Lung (tissue), 12 donors: ENCODE data around the gene ETV3L. TPM values are rescaled to one million over a fixed set of nuclear protein-coding genes. Genes with fewer than 3 reads are reported as not detected.
A peak's percentile ranks its signal among the peaks of the same experiment; 100 is the strongest.

Source experiments
- ATAC-seq: fragments of 200-7000 bp; cut with Tn5 transposase; one replicate; pipeline ENCODE4 v1.9.1; 2020; ENCODE audit warnings: moderate number of reproducible peaks; ENCODE audit not compliant: insufficient read depth, low FRiP score
- DNase-seq, 3 donors: peaks; one replicate each; pipeline ENCODE4 v3.0.0-alpha.2; 2013 to 2017
- H3K27ac ChIP-seq, 2 donors: one replicate each; pipeline ENCODE4 v1.5.1; 2013; ENCODE audit warnings: mild to moderate bottlenecking in 2 of 2, moderate library complexity in 2 of 2, control low read depth in 1 of 2, inconsistent platforms in 1 of 2, low read depth in 1 of 2, low read length in 1 of 2
- H3K27me3 ChIP-seq, 3 donors: one replicate each; pipeline ENCODE4 v1.5.1; 2013; ENCODE audit warnings: low read length in 2 of 3; ENCODE audit not compliant: control insufficient read depth in 3 of 3, insufficient read depth in 3 of 3
- H3K36me3 ChIP-seq, 4 donors: one replicate each; pipeline ENCODE4 v1.5.1; 2013; ENCODE audit warnings: low read length in 4 of 4, mild to moderate bottlenecking in 1 of 4, moderate library complexity in 1 of 4; ENCODE audit not compliant: control insufficient read depth in 4 of 4, insufficient read depth in 4 of 4
- H3K4me1 ChIP-seq, 5 donors: one replicate each; pipeline ENCODE4 v1.5.1; 2013; ENCODE audit warnings: low read length in 5 of 5, mild to moderate bottlenecking in 2 of 5, moderate library complexity in 1 of 5; ENCODE audit not compliant: control insufficient read depth in 5 of 5, insufficient read depth in 5 of 5
- H3K4me3 ChIP-seq: one replicate; pipeline ENCODE4 v1.5.1; 2013; ENCODE audit warnings: mild to moderate bottlenecking, control low read depth, moderate library complexity
- H3K9ac ChIP-seq, 2 donors: one replicate each; pipeline ENCODE4 v1.5.1; 2013; ENCODE audit warnings: low read length in 2 of 2, control low read depth in 1 of 2; ENCODE audit not compliant: insufficient read depth in 1 of 2
- H3K9me3 ChIP-seq, 4 donors: one replicate each; pipeline ENCODE4 v1.5.1; 2013; ENCODE audit warnings: low read length in 3 of 4, mild to moderate bottlenecking in 1 of 4, moderate library complexity in 1 of 4; ENCODE audit not compliant: control insufficient read depth in 4 of 4, insufficient read depth in 3 of 4
- WGBS, 2 donors: extraction: QIAGEN DNeasy Blood & Tissue Kit; methylation state at CpG; one replicate each; pipeline ENCODE4 v1.1.7; 2013; 5-methylcytosine and 5-hydroxymethylcytosine counted together
- polyA plus RNA-seq, 2 donors: library from polyadenylated mRNA; stranded (reverse); fragments of 200-250 nt; gene quantifications; one replicate each; pipeline ENCODE4 v1.2.1, GENCODE V29; 2013
- total RNA-seq, 2 donors: library from RNA; depleted of rRNA in 1 of 2; stranded (reverse); fragments of >200 nt in 1 of 2; gene quantifications; one replicate each; pipeline ENCODE4 v1.2.1, GENCODE V29; 2014 to 2021
- TF ChIP-seq, protein P1 (sequence below): IDR thresholded peaks from 2 replicates; pipeline ENCODE4 v1.5.1; 2012; ENCODE audit warnings: mild to moderate bottlenecking; ENCODE audit errors: control extremely low read depth, extremely low read depth
- donor health status: control.
- donor health status: control.
- donor health status: Bipolar disorder and iron deficiency.
- donor health status: healthy.
- donor health status: DM: yes; HTN: yes; CAD: no.

The ETV3L gene
- total and polyA plus RNA-seq, 4 donors: 0.05 TPM; not detected in 3

DNA sequence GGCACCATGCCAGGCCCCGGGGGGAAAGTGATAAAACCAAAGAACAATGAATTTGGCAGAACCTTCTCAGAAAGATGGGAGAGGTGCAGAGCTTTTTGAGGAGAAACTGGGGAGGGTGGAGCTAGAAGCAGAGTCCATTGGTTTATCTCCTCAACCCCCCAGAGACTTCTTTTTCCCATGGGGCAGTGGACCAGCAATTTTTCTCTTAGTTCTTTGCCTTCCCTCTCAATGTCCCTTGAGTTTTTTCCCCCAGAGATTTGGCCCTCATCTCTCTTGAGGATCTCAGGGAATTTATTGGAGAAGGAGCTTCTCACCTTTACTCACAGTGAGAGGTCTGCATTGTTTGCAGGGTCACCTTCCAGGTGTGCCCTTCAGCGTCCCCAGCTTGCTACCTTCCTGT, 48.8 kb downstream of the ETV3L start:
- ATAC-seq (no peak), DNase-seq (no peak)
- no peaks in the 10 kb centered on the region for H3K9me3 ChIP-seq
- no peak overlapping the region for H3K4me3 ChIP-seq
- no peaks in the 10 kb centered on the region for H3K4me1 ChIP-seq
- TF ChIP-seq, protein P1, sequence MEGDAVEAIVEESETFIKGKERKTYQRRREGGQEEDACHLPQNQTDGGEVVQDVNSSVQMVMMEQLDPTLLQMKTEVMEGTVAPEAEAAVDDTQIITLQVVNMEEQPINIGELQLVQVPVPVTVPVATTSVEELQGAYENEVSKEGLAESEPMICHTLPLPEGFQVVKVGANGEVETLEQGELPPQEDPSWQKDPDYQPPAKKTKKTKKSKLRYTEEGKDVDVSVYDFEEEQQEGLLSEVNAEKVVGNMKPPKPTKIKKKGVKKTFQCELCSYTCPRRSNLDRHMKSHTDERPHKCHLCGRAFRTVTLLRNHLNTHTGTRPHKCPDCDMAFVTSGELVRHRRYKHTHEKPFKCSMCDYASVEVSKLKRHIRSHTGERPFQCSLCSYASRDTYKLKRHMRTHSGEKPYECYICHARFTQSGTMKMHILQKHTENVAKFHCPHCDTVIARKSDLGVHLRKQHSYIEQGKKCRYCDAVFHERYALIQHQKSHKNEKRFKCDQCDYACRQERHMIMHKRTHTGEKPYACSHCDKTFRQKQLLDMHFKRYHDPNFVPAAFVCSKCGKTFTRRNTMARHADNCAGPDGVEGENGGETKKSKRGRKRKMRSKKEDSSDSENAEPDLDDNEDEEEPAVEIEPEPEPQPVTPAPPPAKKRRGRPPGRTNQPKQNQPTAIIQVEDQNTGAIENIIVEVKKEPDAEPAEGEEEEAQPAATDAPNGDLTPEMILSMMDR: no peak
- H3K27ac ChIP-seq: no peak overlapping the region
- no peak overlapping the region for H3K9ac ChIP-seq
- H3K27me3 ChIP-seq: peaks cover 0 to 2% (median 0%) of the 10 kb centered on the region in 3 donors
- H3K36me3 ChIP-seq: no peaks in the 10 kb centered on the region
- 53 to 75% methylated on average over 2 of the region's 2 CpGs for whole genome bisulfite sequencing, 2 donors

DNA sequence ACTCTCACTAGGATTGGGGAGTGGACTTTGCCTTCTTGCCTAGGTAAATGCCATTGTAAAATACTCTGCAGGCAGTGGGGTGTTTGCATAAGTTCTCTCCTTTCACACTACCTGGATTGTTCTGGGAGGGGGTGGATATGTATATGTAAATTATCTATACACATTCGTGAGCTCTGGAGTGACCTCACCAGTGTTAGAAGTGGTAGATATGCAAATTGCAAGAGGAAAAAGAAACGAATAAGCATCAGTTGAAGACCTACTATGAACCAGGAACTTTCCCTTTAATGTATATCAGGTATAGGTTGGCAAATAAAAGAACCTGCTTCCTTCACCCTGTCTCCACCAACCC, 52.6 kb downstream of the ETV3L start:
- H3K4me1 ChIP-seq: peaks cover 9 to 28% (median 20%) of the 10 kb centered on the region in 5 donors
- no peak for ATAC-seq
- no peak overlapping the region for H3K9ac ChIP-seq
- peak in 2 of 3 donors; percentile 9 to 10 for DNase-seq
- H3K9me3 ChIP-seq: no peaks in the 10 kb centered on the region
- no peak overlapping the region for H3K4me3 ChIP-seq
- WGBS, 2 donors: 34 to 36% methylated on average over 2 of the region's 2 CpGs
- no peaks in the 10 kb centered on the region for H3K36me3 ChIP-seq
- H3K27ac ChIP-seq: no peak overlapping the region
- H3K27me3 ChIP-seq: peaks cover 0 to 2% (median 0%) of the 10 kb centered on the region in 3 donors
- TF ChIP-seq, protein P1: no peak

GRCh38 chr1:157045250-157046218, 54.1 kb downstream of the ETV3L start, which contains the start of gene ARHGEF11:
Gene ARHGEF11 (minus strand): TSS chr1:157045742. CDS start chr1:157044330, 1,412 bp downstream.
- DNase-seq (peak; percentile 93 to 97 (median 94)), ATAC-seq (peak; percentile 97)
- H3K27me3 ChIP-seq: no peaks in the 10 kb centered on the region
- H3K9ac ChIP-seq: peak within 1 kb of the TSS; percentile 56 to 74
- H3K4me1 ChIP-seq: peaks cover 9 to 35% (median 20%) of the 10 kb centered on the region in 5 donors
- H3K36me3 ChIP-seq: no peaks in the 10 kb centered on the region
- H3K4me3 ChIP-seq: peak within 1 kb of the TSS; percentile 75
- peak within 1 kb of the TSS; percentile 95 to 96 for H3K27ac ChIP-seq
- WGBS, 2 donors: 0 to 1% methylated on average over 60 to 120 of the region's 120 CpGs
- TF ChIP-seq, protein P1: no peak
- H3K9me3 ChIP-seq: no peaks in the 10 kb centered on the region
